Endothelial cell of umbilical vein (primary cell): Measurements from ENCODE around the gene LIMK2. TPM values are rescaled to one million over a fixed set of nuclear protein-coding genes. Genes with fewer than 3 reads are reported as not detected.

Source experiments
- BruUV-seq: library from RNA; stranded (reverse); fragments of 400-500 nt; replicated peaks from 2 replicates; lab custom pipeline; 2021; lab: Mats Ljungman, UMichigan
- CTCF ChIA-PET: fragments of 300-600, 350-600 bp; sonication (Branson Sonifier 250); formaldehyde crosslinking; loops from one replicate; lab custom pipeline; 2021; ENCODE audit warnings: antibody characterized with exemption, inconsistent platforms; lab: Charles Lee
- POLR2A ChIA-PET: fragments of 300-600, 350-600 bp; sonication (Branson Sonifier 250); formaldehyde crosslinking; loops from one replicate; lab custom pipeline; 2021; ENCODE audit warnings: antibody characterized with exemption, inconsistent platforms; lab: Charles Lee
- DNase-seq: peaks from one replicate; pipeline ENCODE4 v3.0.0-alpha.2; 2011; ENCODE audit warnings: low read depth, low spot score
- FAIRE-seq: peaks from 2 replicates; lab custom pipeline; 2011; peaks lifted over from hg19 to GRCh38; lab: Jason Lieb, UNC
- H2AFZ ChIP-seq: 2 replicates; pipeline ENCODE4 v1.6.0; 2012; ENCODE audit warnings: low read depth, low read length, control low read depth, inconsistent platforms
- H3K27ac ChIP-seq: 2 replicates; pipeline ENCODE4 v1.5.1; 2011; ENCODE audit warnings: low read depth, mild to moderate bottlenecking, control low read depth, low read length, moderate library complexity; ENCODE audit not compliant: insufficient read depth
- H3K27me3 ChIP-seq, 2 experiments: 2 replicates each; pipeline versions ENCODE4 v1.6.0 to v1.6.1; 2011; ENCODE audit warnings: low read length in 2 of 2, mixed read lengths in 1 of 2; ENCODE audit not compliant: control insufficient read depth in 2 of 2, insufficient read depth in 2 of 2
- H3K36me3 ChIP-seq, 2 experiments: 2 replicates in 1 of 2; 3 replicates in 1 of 2; pipeline ENCODE4 v1.5.1; 2011; ENCODE audit warnings: low read length in 2 of 2, mild to moderate bottlenecking in 1 of 2, moderate library complexity in 1 of 2; ENCODE audit not compliant: control insufficient read depth in 2 of 2, insufficient read depth in 2 of 2; ENCODE audit errors: extremely low read depth in 1 of 2
- H3K4me1 ChIP-seq: 3 replicates; pipeline ENCODE4 v1.5.1; 2011; ENCODE audit warnings: mild to moderate bottlenecking, low read length; ENCODE audit not compliant: control insufficient read depth, insufficient read depth; ENCODE audit errors: extremely low read depth
- H3K4me2 ChIP-seq: 2 replicates; pipeline ENCODE4 v1.6.1; 2011; ENCODE audit warnings: low read length, control low read depth, mixed read lengths; ENCODE audit not compliant: insufficient read depth
- H3K4me3 ChIP-seq, 3 experiments: fragments of 200-600 bp in 1 of 3; sonication (generic), shearing (Covaris generic) in 1 of 3; replicated peaks in 1 of 3; 2 replicates each; pipeline ENCODE4 v1.5.1; 2011 to 2016; ENCODE audit warnings: control low read depth in 3 of 3, low read length in 3 of 3, mild to moderate bottlenecking in 2 of 3, inconsistent platforms in 1 of 3, low read depth in 1 of 3, moderate library complexity in 1 of 3; ENCODE audit not compliant: insufficient read depth in 1 of 3
- H3K79me2 ChIP-seq: 2 replicates; pipeline ENCODE4 v1.6.0; 2012; ENCODE audit warnings: low read length, inconsistent platforms; ENCODE audit not compliant: control insufficient read depth, insufficient read depth
- H3K9ac ChIP-seq: replicated peaks from 2 replicates; pipeline ENCODE3; 2011; ENCODE audit warnings: low read length, control low read depth; ENCODE audit not compliant: insufficient read depth; ENCODE audit errors: extremely low read depth
- H3K9me1 ChIP-seq: replicated peaks from 3 replicates; pipeline ENCODE4 v1.6.0; 2011; ENCODE audit warnings: mild to moderate bottlenecking, low read length; ENCODE audit not compliant: control insufficient read depth, insufficient read depth; ENCODE audit errors: extremely low read depth
- H3K9me3 ChIP-seq: replicated peaks from 2 replicates; pipeline ENCODE4 v1.5.1; 2012; ENCODE audit warnings: low read length, inconsistent platforms; ENCODE audit not compliant: control insufficient read depth, insufficient read depth
- H4K20me1 ChIP-seq: replicated peaks from 2 replicates; pipeline ENCODE3; 2011; ENCODE audit warnings: mild to moderate bottlenecking, low read length; ENCODE audit not compliant: control insufficient read depth, insufficient read depth; ENCODE audit errors: extremely low read depth
- EZH2 ChIP-seq: IDR thresholded peaks from 2 replicates; pipeline ENCODE4 v1.6.1; 2012; ENCODE audit warnings: borderline replicate concordance, low read depth, mild to moderate bottlenecking, moderate library complexity, low read length, inconsistent platforms; ENCODE audit not compliant: severe bottlenecking
- FOS ChIP-seq: IDR thresholded peaks from 2 replicates; pipeline ENCODE4 v1.6.1; 2011; ENCODE audit warnings: mild to moderate bottlenecking, low read length, moderate library complexity, borderline replicate concordance; ENCODE audit not compliant: insufficient read depth
- JUN ChIP-seq: IDR thresholded peaks from 2 replicates; pipeline ENCODE4 v1.6.1; 2011; ENCODE audit warnings: borderline replicate concordance, low read depth; ENCODE audit not compliant: insufficient read length, insufficient read depth
- MAX ChIP-seq: IDR thresholded peaks from 2 replicates; pipeline ENCODE4 v1.6.1; 2011; ENCODE audit not compliant: insufficient read depth, insufficient read length
- MYC ChIP-seq: IDR thresholded peaks from one replicate; pipeline ENCODE4 v1.6.1; 2011; ENCODE audit warnings: mild to moderate bottlenecking, low read depth, low read length
- POLR2A ChIP-seq: IDR thresholded peaks from 2 replicates; pipeline ENCODE4 v1.6.1; 2012; ENCODE audit warnings: low read depth, mild to moderate bottlenecking, control low read depth, low read length
- POLR2AphosphoS5 ChIP-seq: IDR thresholded peaks from 2 replicates; pipeline ENCODE4 v1.6.1; 2012; ENCODE audit warnings: low read depth, mild to moderate bottlenecking, control low read depth, low read length, moderate library complexity; ENCODE audit not compliant: insufficient read depth
- dilution Hi-C: fragments of 300-500 bp; cut with MboI; formaldehyde crosslinking; loops from one replicate; pipeline ENCODE4 v1.15.0; 2019; ENCODE audit warnings: low sequenced_read_pairs; ENCODE audit not compliant: extremely low pct_ligation_motif_present
- intact Hi-C: fragments of 100-400 bp; cut with micrococcal nuclease; formaldehyde crosslinking; loops from one replicate; pipeline ENCODE4 v1.10.0; 2022
- polyA plus RNA-seq, 4 experiments: library from polyadenylated mRNA; depleted of rRNA in 3 of 4; stranded (reverse) in 3 of 4; unstranded in 1 of 4; fragments of >200 nt; gene quantifications; 2 replicates each; pipeline versions ENCODE4 v1.2.1 to v1.2.3, GENCODE V29; 2011 to 2012; ENCODE audit warnings: missing spikeins in 1 of 4
- total RNA-seq: library from RNA; stranded (reverse); gene quantifications from 2 replicates; pipeline ENCODE4 v1.2.3, GENCODE V29; 2021
- TF ChIP-seq, protein P1 (sequence below), 2 donors: IDR thresholded peaks; 1 replicate in 1 of 2; 2 replicates in 1 of 2; pipeline ENCODE4 v1.5.1; 2011; ENCODE audit warnings: low read length in 2 of 2, mild to moderate bottlenecking in 2 of 2, moderate library complexity in 2 of 2, control low read depth in 1 of 2, inconsistent platforms in 1 of 2, low read depth in 1 of 2; ENCODE audit not compliant: insufficient read depth in 1 of 2; ENCODE audit errors: extremely low read depth in 1 of 2

Gene LIMK2
- total and polyA plus RNA-seq, 2 donors (not counting 3 experiments of a cell fraction or from before 2014, with no cell fraction given) = 23.2 to 76.7 TPM

GRCh38 chr22:31308181-31308580 lies 96.1 kb downstream of the LIMK2 start:
- intact Hi-C loops = no loop called here
- dilution Hi-C loops = no loop called here
- ChIA-PET POLR2A (no interaction called here), CTCF (interaction anchor here (1.0 kb wide), 1 partner anchor 35 kb away, joined by 4 read pairs; no protein-coding TSS in a partner anchor)
- no peak overlapping the region for H3K27ac ChIP-seq
- TF ChIP-seq POLR2AphosphoS5 (no peak), MAX (no peak), EZH2 (no peak), JUN (no peak), MYC (no peak), POLR2A (no peak), FOS (no peak)
- TF ChIP-seq, protein P1, sequence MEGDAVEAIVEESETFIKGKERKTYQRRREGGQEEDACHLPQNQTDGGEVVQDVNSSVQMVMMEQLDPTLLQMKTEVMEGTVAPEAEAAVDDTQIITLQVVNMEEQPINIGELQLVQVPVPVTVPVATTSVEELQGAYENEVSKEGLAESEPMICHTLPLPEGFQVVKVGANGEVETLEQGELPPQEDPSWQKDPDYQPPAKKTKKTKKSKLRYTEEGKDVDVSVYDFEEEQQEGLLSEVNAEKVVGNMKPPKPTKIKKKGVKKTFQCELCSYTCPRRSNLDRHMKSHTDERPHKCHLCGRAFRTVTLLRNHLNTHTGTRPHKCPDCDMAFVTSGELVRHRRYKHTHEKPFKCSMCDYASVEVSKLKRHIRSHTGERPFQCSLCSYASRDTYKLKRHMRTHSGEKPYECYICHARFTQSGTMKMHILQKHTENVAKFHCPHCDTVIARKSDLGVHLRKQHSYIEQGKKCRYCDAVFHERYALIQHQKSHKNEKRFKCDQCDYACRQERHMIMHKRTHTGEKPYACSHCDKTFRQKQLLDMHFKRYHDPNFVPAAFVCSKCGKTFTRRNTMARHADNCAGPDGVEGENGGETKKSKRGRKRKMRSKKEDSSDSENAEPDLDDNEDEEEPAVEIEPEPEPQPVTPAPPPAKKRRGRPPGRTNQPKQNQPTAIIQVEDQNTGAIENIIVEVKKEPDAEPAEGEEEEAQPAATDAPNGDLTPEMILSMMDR (IDR thresholded peaks at IDR 0.05; ENCODE audit: extremely low read depth in 1 of 2, insufficient read depth in 1 of 2, low read depth in 1 of 2, low read length in 2 of 2) = no peak
- H3K4me3 ChIP-seq = no peak overlapping the region
- BruUV-seq = no TSS peak
- FAIRE-seq (no peak), DNase-seq (no peak)
- H3K36me3 ChIP-seq = no peaks in the 10 kb centered on the region
- H3K9ac ChIP-seq = no peak overlapping the region
- H3K4me1 ChIP-seq = no peaks in the 10 kb centered on the region
- no peaks in the 10 kb centered on the region for H3K9me1 ChIP-seq
- peaks cover 0 to 1% of the 10 kb centered on the region in 2 experiments for H3K27me3 ChIP-seq
- no peaks in the 10 kb centered on the region for H4K20me1 ChIP-seq
- no peak overlapping the region for H3K4me2 ChIP-seq
- H3K9me3 ChIP-seq = no peaks in the 10 kb centered on the region
- H2AFZ ChIP-seq = no peak overlapping the region
- H3K79me2 ChIP-seq = no peaks in the 10 kb centered on the region
